ENCODE results near the gene PLXDC2.

Gene PLXDC2

DNA sequence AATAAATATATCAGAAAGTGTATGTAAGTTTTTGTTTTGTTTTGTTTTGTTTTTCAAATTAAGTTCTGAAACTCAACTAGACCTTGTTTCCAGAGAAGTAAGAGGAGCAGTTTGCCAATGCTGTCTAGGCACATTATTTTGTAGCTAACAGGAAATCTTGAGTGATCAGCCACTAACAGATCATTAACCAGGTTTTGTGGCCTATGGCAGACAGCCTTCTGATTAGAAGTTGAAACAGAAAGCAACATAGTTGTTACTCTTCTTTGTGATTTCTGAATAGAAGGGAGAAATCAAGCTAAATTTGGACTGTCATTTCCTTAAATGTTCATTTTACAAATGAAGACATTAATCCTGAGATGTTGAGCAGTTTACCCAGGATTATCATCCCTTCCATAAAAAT is 142.6 kb downstream of the PLXDC2 start:
- H3K27ac ChIP-seq (ENCODE audit: low read depth, low read length): no peak overlapping the region
- no peaks in the 10 kb centered on the region for H3K9me2 ChIP-seq (replicated peaks; ENCODE audit: control insufficient read depth, low read length)
- TF ChIP-seq, protein P1, sequence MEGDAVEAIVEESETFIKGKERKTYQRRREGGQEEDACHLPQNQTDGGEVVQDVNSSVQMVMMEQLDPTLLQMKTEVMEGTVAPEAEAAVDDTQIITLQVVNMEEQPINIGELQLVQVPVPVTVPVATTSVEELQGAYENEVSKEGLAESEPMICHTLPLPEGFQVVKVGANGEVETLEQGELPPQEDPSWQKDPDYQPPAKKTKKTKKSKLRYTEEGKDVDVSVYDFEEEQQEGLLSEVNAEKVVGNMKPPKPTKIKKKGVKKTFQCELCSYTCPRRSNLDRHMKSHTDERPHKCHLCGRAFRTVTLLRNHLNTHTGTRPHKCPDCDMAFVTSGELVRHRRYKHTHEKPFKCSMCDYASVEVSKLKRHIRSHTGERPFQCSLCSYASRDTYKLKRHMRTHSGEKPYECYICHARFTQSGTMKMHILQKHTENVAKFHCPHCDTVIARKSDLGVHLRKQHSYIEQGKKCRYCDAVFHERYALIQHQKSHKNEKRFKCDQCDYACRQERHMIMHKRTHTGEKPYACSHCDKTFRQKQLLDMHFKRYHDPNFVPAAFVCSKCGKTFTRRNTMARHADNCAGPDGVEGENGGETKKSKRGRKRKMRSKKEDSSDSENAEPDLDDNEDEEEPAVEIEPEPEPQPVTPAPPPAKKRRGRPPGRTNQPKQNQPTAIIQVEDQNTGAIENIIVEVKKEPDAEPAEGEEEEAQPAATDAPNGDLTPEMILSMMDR (IDR thresholded peaks at IDR 0.05; ENCODE audit: low read depth, low read length, poor library complexity, severe bottlenecking): no peak
- TF ChIP-seq EZH2phosphoT487 (IDR thresholded peaks at IDR 0.05; ENCODE audit: borderline replicate concordance, low read length): no peak
- H3K79me2 ChIP-seq (ENCODE audit: control insufficient read depth, low read length): no peaks in the 10 kb centered on the region
- H4K20me1 ChIP-seq (ENCODE audit: control insufficient read depth, insufficient read depth, low read depth, low read length): no peaks in the 10 kb centered on the region
- H3K4me1 ChIP-seq (ENCODE audit: control insufficient read depth, low read length): no peaks in the 10 kb centered on the region
- H3K27me3 ChIP-seq (ENCODE audit: control insufficient read depth, low read length): no peaks in the 10 kb centered on the region
- no peak overlapping the region for H3K4me3 ChIP-seq (ENCODE audit: low read length)
- no peak overlapping the region for H3K4me2 ChIP-seq (ENCODE audit: low read length)
- H3F3A ChIP-seq (ENCODE audit: control insufficient read depth, insufficient read depth): no peaks in the 10 kb centered on the region
- H3K36me3 ChIP-seq (ENCODE audit: control insufficient read depth, low read length): no peaks in the 10 kb centered on the region
- no peaks in the 10 kb centered on the region for H3K9me3 ChIP-seq (ENCODE audit: control insufficient read depth, insufficient read depth, low read length)

DNA sequence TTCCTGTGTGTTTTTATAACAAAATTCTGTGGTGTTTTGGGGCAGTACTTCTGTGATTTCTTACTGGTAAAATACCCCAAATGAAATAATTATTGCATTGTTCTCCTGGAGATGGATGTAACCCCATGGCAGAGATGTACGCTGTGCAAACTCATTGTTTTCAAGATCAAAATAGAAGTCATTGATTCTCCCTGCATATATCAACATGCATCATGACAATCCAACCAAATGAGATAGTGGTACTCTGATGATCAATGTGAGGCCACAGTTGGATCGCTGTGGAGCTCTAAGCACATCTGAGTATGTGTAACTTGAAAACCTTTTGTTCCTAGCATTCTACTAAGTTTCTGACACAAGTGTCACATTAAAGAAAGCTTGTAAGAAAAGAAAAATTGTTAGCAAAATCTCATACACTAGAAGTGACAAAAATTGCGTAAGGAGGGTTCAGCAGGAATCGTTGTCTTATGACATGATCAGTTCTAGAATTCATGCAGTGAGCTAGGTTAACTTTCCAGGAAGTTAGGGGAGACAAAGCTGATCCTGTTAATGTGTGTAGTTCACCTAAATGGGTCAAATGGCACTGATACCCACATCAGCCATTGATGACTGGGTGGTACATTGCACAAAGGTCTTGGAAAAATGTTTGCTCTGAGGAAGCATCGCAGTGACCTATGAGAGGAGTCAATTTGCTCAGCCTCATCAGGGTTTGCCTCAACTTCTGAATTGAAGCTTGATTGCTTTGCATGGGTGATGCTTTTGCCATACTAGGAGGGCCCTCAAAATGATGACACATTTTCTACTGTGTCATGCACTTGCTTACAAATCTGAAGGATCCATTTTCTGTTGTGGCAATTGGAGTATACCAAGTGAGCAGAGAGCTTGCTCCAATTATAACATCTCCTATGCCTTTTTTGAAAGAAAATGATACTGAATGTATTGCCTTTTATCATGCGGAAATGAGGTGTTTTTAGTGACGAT is 145.1 kb downstream of the PLXDC2 start:
- Histone ChIP-seq H3K4me2 (ENCODE audit: low read length) (no peak overlapping the region), H3K27me3 (ENCODE audit: control insufficient read depth, low read length) (no peaks in the 10 kb centered on the region), H3K79me2 (ENCODE audit: control insufficient read depth, low read length) (no peaks in the 10 kb centered on the region), H3K9me3 (ENCODE audit: control insufficient read depth, insufficient read depth, low read length) (no peaks in the 10 kb centered on the region), H3K9me2 (replicated peaks; ENCODE audit: control insufficient read depth, low read length) (no peaks in the 10 kb centered on the region), H4K20me1 (ENCODE audit: control insufficient read depth, insufficient read depth, low read depth, low read length) (no peaks in the 10 kb centered on the region), H3K4me3 (ENCODE audit: low read length) (no peak overlapping the region), H3F3A (ENCODE audit: control insufficient read depth, insufficient read depth) (no peaks in the 10 kb centered on the region), H3K36me3 (ENCODE audit: control insufficient read depth, low read length) (no peaks in the 10 kb centered on the region), H3K27ac (ENCODE audit: low read depth, low read length) (no peak overlapping the region), H3K4me1 (ENCODE audit: control insufficient read depth, low read length) (no peaks in the 10 kb centered on the region)
- TF ChIP-seq, protein P1 (IDR thresholded peaks at IDR 0.05; ENCODE audit: low read depth, low read length, poor library complexity, severe bottlenecking): no peak
- TF ChIP-seq EZH2phosphoT487 (IDR thresholded peaks at IDR 0.05; ENCODE audit: borderline replicate concordance, low read length): no peak

DNA sequence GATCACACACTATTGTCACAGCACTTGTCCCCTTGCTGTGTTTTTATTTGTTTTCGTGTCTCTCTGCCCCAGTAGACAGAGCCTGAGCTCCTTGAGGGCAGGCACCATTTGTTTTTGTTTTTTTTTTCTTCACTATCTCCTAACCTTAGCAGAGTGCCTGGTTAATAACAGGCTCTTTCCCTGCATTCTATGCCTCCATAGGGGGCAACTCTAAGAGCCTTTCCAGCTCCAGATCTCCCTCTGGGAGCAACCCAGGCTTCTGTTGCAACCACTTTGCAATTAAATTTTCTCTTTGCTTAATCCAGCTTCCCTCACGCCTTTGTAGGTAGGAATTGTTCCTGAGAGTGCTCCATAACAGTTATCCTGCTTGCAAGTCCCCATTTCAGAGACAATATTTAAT is 148.4 kb downstream of the PLXDC2 start:
- no peaks in the 10 kb centered on the region for H3F3A ChIP-seq (ENCODE audit: control insufficient read depth, insufficient read depth)
- H3K36me3 ChIP-seq (ENCODE audit: control insufficient read depth, low read length): no peaks in the 10 kb centered on the region
- no peak overlapping the region for H3K4me3 ChIP-seq (ENCODE audit: low read length)
- no peaks in the 10 kb centered on the region for H4K20me1 ChIP-seq (ENCODE audit: control insufficient read depth, insufficient read depth, low read depth, low read length)
- no peaks in the 10 kb centered on the region for H3K9me2 ChIP-seq (replicated peaks; ENCODE audit: control insufficient read depth, low read length)
- no peaks in the 10 kb centered on the region for H3K79me2 ChIP-seq (ENCODE audit: control insufficient read depth, low read length)
- no peak overlapping the region for H3K4me2 ChIP-seq (ENCODE audit: low read length)
- no peaks in the 10 kb centered on the region for H3K4me1 ChIP-seq (ENCODE audit: control insufficient read depth, low read length)
- H3K9me3 ChIP-seq (ENCODE audit: control insufficient read depth, insufficient read depth, low read length): no peaks in the 10 kb centered on the region
- no peaks in the 10 kb centered on the region for H3K27me3 ChIP-seq (ENCODE audit: control insufficient read depth, low read length)
- H3K27ac ChIP-seq (ENCODE audit: low read depth, low read length): no peak overlapping the region
- no peak for TF ChIP-seq EZH2phosphoT487 (IDR thresholded peaks at IDR 0.05; ENCODE audit: borderline replicate concordance, low read length)
- TF ChIP-seq, protein P1 (IDR thresholded peaks at IDR 0.05; ENCODE audit: low read depth, low read length, poor library complexity, severe bottlenecking): no peak
